Gastroesophageal sphincter (tissue), 3 donors: ENCODE measurements around the gene ST7.

Experiments
- CTCF ChIP-seq, 4 experiments: fragments of 200-600 bp in 2 of 4; fragments of 450-650 bp in 2 of 4; sonication (generic) in 1 of 4; IDR thresholded peaks; one replicate each; pipeline ENCODE4 v1.5.1; 2017 to 2019; ENCODE audit warnings: antibody characterized with exemption in 4 of 4, mild to moderate bottlenecking in 2 of 4, moderate library complexity in 2 of 4
- EP300 ChIP-seq: sonication (generic); formaldehyde crosslinking; IDR thresholded peaks from one replicate; pipeline ENCODE4 v1.6.1; 2017; ENCODE audit warnings: antibody characterized with exemption, mild to moderate bottlenecking
- POLR2A ChIP-seq, 2 donors: fragments of 450-650 bp; IDR thresholded peaks; one replicate each; pipeline ENCODE4 v1.6.1; 2017; ENCODE audit warnings: antibody characterized with exemption in 2 of 2, mild to moderate bottlenecking in 2 of 2, moderate library complexity in 1 of 2

GRCh38 chr7:117193564-117193963 is 240.3 kb downstream of the ST7 start:
- TF ChIP-seq POLR2A (IDR thresholded peaks at IDR 0.05) (no peak), CTCF (IDR thresholded peaks at IDR 0.05) (no peak), EP300 (no peak)
